Fibroblast of skin of left quadriceps (primary cell): ENCODE results near the gene GULP1.

Experiments used
- DNase-seq, 2 experiments: peaks; one replicate each; pipeline ENCODE4 v3.0.0-alpha.2; 2013; ENCODE audit warnings: low read depth in 2 of 2

GULP1 gene

GRCh38 chr2:188367164-188367563 lies 75.5 kb downstream of the GULP1 start:
- DNase-seq = no peak

GRCh38 chr2:188369365-188369764 lies 77.7 kb downstream of the GULP1 start:
- DNase-seq = no peak

- no peak for DNase-seq
Observed at GRCh38 chr2:188378371-188378950, 86.8 kb downstream of the GULP1 start.

GRCh38 chr2:188379748-188380147 lies 88.1 kb downstream of the GULP1 start:
- no peak for DNase-seq

- no peak for DNase-seq
Observed at GRCh38 chr2:188380280-188380679, 88.6 kb downstream of the GULP1 start.

GRCh38 chr2:188381614-188382013 lies 89.9 kb downstream of the GULP1 start:
- DNase-seq = peak; percentile 10 to 11

GRCh38 chr2:188382107-188382506 lies 90.4 kb downstream of the GULP1 start:
- no peak for DNase-seq

GRCh38 chr2:188383158-188383557 lies 91.5 kb downstream of the GULP1 start:
- no peak for DNase-seq

- DNase-seq = no peak
Observed at GRCh38 chr2:188385857-188386256, 94.2 kb downstream of the GULP1 start.

GRCh38 chr2:188388831-188389230 lies 97.2 kb downstream of the GULP1 start:
- DNase-seq = no peak

GRCh38 chr2:188391354-188391753 lies 99.7 kb downstream of the GULP1 start:
- no peak for DNase-seq

GRCh38 chr2:188394931-188395472 lies 103.3 kb downstream of the GULP1 start:
- DNase-seq = no peak

GRCh38 chr2:188395903-188396689 lies 104.4 kb downstream of the GULP1 start:
- no peak for DNase-seq

- peak in 1 of 2 experiments; percentile 12 for DNase-seq
Observed at GRCh38 chr2:188399159-188399558, 107.5 kb downstream of the GULP1 start.

- no peak for DNase-seq
Observed at GRCh38 chr2:188403676-188404075, 112.0 kb downstream of the GULP1 start.

GRCh38 chr2:188404341-188405004 lies 112.8 kb downstream of the GULP1 start:
- DNase-seq = no peak

GRCh38 chr2:188406414-188406813 lies 114.7 kb downstream of the GULP1 start:
- no peak for DNase-seq

- no peak for DNase-seq
Observed at GRCh38 chr2:188410504-188411235, 119.0 kb downstream of the GULP1 start.

GRCh38 chr2:188412190-188412589 lies 120.5 kb downstream of the GULP1 start:
- DNase-seq = no peak

GRCh38 chr2:188414411-188414810 lies 122.7 kb downstream of the GULP1 start:
- DNase-seq = peak; percentile 44 to 49

GRCh38 chr2:188414869-188415753 lies 123.4 kb downstream of the GULP1 start:
- DNase-seq = peak; percentile 29 to 33
